Calu3 (cell line): ENCODE measurements around the gene ATG4D. TPM values are rescaled to one million over a fixed set of nuclear protein-coding genes. Genes with fewer than 3 reads are reported as not detected.
"Not testable (repeated sequence)": the region's sequence is repeated elsewhere in the genome, so short reads cannot be mapped to it uniquely, and the experiment has no call there.

Experiments
- BruUV-seq: library from RNA; stranded (reverse); fragments of 400-500 nt; replicated peaks from 2 replicates; lab custom pipeline; 2021; lab: Mats Ljungman, UMichigan
- CTCF ChIA-PET: fragments of 300-600 bp; sonication (Branson Sonifier 250); formaldehyde crosslinking; loops from one replicate; lab custom pipeline; 2022; ENCODE audit warnings: antibody characterized with exemption; lab: Charles Lee
- DNase-seq: peaks from one replicate; pipeline ENCODE4 v3.0.0; 2022
- H3K27ac Mint-ChIP-seq: one replicate; pipeline ENCODE4 v1.8.0; 2022; ENCODE audit warnings: mixed read lengths; ENCODE audit not compliant: unreplicated experiment
- H3K27me3 Mint-ChIP-seq: one replicate; pipeline ENCODE4 v1.8.0; 2022; ENCODE audit warnings: mixed read lengths; ENCODE audit not compliant: unreplicated experiment
- H3K36me3 Mint-ChIP-seq: one replicate; pipeline ENCODE4 v1.8.0; 2022; ENCODE audit warnings: mild to moderate bottlenecking, moderate library complexity, mixed read lengths; ENCODE audit not compliant: insufficient read depth, unreplicated experiment
- H3K4me1 Mint-ChIP-seq: one replicate; pipeline ENCODE4 v1.8.0; 2022; ENCODE audit warnings: mild to moderate bottlenecking, low read depth, mixed read lengths; ENCODE audit not compliant: unreplicated experiment
- H3K4me3 Mint-ChIP-seq: one replicate; pipeline ENCODE4 v1.8.0; 2022; ENCODE audit warnings: mild to moderate bottlenecking, low read depth, moderate library complexity, mixed read lengths; ENCODE audit not compliant: unreplicated experiment
- H3K9me3 Mint-ChIP-seq: one replicate; pipeline ENCODE4 v1.8.0; 2022; ENCODE audit warnings: low read depth, mixed read lengths; ENCODE audit not compliant: unreplicated experiment
- CTCF ChIP-seq: fragments of 200-600 bp; IDR thresholded peaks from one replicate; pipeline ENCODE4 v1.8.0; 2022; ENCODE audit warnings: antibody characterized with exemption; ENCODE audit not compliant: unreplicated experiment
- intact Hi-C: fragments of 100-400 bp; cut with micrococcal nuclease; formaldehyde crosslinking; loops from one replicate; pipeline ENCODE4 v1.10.0; 2022; ENCODE audit not compliant: unreplicated experiment
- total RNA-seq: library from RNA; stranded (reverse); gene quantifications from 2 replicates; pipeline ENCODE4 v1.2.3, GENCODE V29; 2022

The ATG4D gene
- total RNA-seq, 1 experiment from 2014 or later, result 24.5 TPM

GRCh38 chr19:10533646-10534386, 9.9 kb upstream of the ATG4D start:
- no peak for DNase-seq
- BruUV-seq, result no TSS peak
- Mint-ChIP-seq H3K36me3 (no peaks in the 10 kb centered on the region), H3K27ac (no peak overlapping the region), H3K27me3 (peaks cover 13% of the 10 kb centered on the region), H3K4me1 (no peaks in the 10 kb centered on the region), H3K4me3 (no peak overlapping the region), H3K9me3 (no peaks in the 10 kb centered on the region)
- CTCF ChIA-PET, result no interaction called here
- no peak for TF ChIP-seq CTCF
- intact Hi-C loops, result no loop called here

- H3K27me3 Mint-ChIP-seq, result peaks cover 27% of the 10 kb centered on the region
- no TSS peak for BruUV-seq
- intact Hi-C loops, result no loop called here
- H3K27ac Mint-ChIP-seq, result no peak overlapping the region
- H3K9me3 Mint-ChIP-seq, result no peaks in the 10 kb centered on the region
- DNase-seq, result no peak
- CTCF ChIA-PET, result no interaction called here
- H3K4me1 Mint-ChIP-seq, result no peaks in the 10 kb centered on the region
- no peaks in the 10 kb centered on the region for H3K36me3 Mint-ChIP-seq
- no peak overlapping the region for H3K4me3 Mint-ChIP-seq
- TF ChIP-seq CTCF, result no peak
Observed at GRCh38 chr19:10535613-10536012, 8.1 kb upstream of the ATG4D start.

- Mint-ChIP-seq H3K9me3 (no peaks in the 10 kb centered on the region), H3K27me3 (peaks cover 31% of the 10 kb centered on the region), H3K27ac (no peak overlapping the region), H3K36me3 (no peaks in the 10 kb centered on the region), H3K4me3 (no peak overlapping the region), H3K4me1 (no peaks in the 10 kb centered on the region)
- no peak for DNase-seq
- BruUV-seq, result no TSS peak
- no peak for TF ChIP-seq CTCF
- intact Hi-C loops, result no loop called here
- CTCF ChIA-PET, result interaction anchor here (0.6 kb wide), 1 partner anchor 107 kb away, joined by 3 read pairs; no protein-coding TSS in a partner anchor
Observed at GRCh38 chr19:10537668-10538067, 6.0 kb upstream of the ATG4D start.

- Mint-ChIP-seq H3K4me3 (no peak overlapping the region), H3K27ac (no peak overlapping the region), H3K27me3 (peaks cover 31% of the 10 kb centered on the region), H3K4me1 (no peaks in the 10 kb centered on the region), H3K36me3 (peaks cover 2% of the 10 kb centered on the region), H3K9me3 (no peaks in the 10 kb centered on the region)
- no peak for DNase-seq
- CTCF ChIA-PET, result interaction anchor here (0.6 kb wide), 1 partner anchor 110 kb away, joined by 6 read pairs; no protein-coding TSS in a partner anchor
- no TSS peak for BruUV-seq
- intact Hi-C loops, result no loop called here
- TF ChIP-seq CTCF, result no peak
Observed at GRCh38 chr19:10538204-10538983, 5.3 kb upstream of the ATG4D start.

GRCh38 chr19:10539016-10539415, 4.7 kb upstream of the ATG4D start:
- BruUV-seq, DNase-seq, H3K4me3 Mint-ChIP-seq, intact Hi-C loops, H3K36me3 Mint-ChIP-seq, H3K9me3 Mint-ChIP-seq, H3K27ac Mint-ChIP-seq, H3K4me1 Mint-ChIP-seq: not testable (repeated sequence)
- peaks cover 31% of the 10 kb centered on the region for H3K27me3 Mint-ChIP-seq
- CTCF ChIA-PET, result interaction anchor here (0.6 kb wide), 1 partner anchor 110 kb away, joined by 6 read pairs; no protein-coding TSS in a partner anchor
